Keratinocyte (primary cell): ENCODE data around the gene PHOSPHO1. TPM values are rescaled to one million over a fixed set of nuclear protein-coding genes. Genes with fewer than 3 reads are reported as not detected.
A peak's percentile ranks its signal among the peaks of the same experiment; 100 is the strongest.
"Not testable (repeated sequence)": the region's sequence is repeated elsewhere in the genome, so short reads cannot be mapped to it uniquely, and the experiment has no call there.

ENCODE experiments used
- DNase-seq: peaks from one replicate; pipeline ENCODE4 v3.0.0-alpha.2; 2011; ENCODE audit warnings: low read depth, missing footprints, low spot score
- FAIRE-seq: peaks from 2 replicates; lab custom pipeline; 2011; peaks lifted over from hg19 to GRCh38; lab: Jason Lieb, UNC
- H2AFZ ChIP-seq: 2 replicates; pipeline ENCODE4 v1.6.0; 2012; ENCODE audit warnings: low read length, control low read depth, inconsistent platforms; ENCODE audit not compliant: control insufficient read depth
- H3K27ac ChIP-seq: 2 replicates; pipeline ENCODE4 v1.5.1; 2011; ENCODE audit warnings: low read length; ENCODE audit not compliant: control insufficient read depth, insufficient read depth
- H3K27me3 ChIP-seq: 3 replicates; pipeline ENCODE4 v1.6.0; 2011; ENCODE audit warnings: low read length; ENCODE audit not compliant: control insufficient read depth, insufficient read depth; ENCODE audit errors: extremely low read depth
- H3K36me3 ChIP-seq, 2 experiments: 2 replicates in 1 of 2; 3 replicates in 1 of 2; pipeline ENCODE4 v1.5.1; 2011; ENCODE audit warnings: low read length in 2 of 2, mild to moderate bottlenecking in 1 of 2; ENCODE audit not compliant: control insufficient read depth in 2 of 2, insufficient read depth in 2 of 2; ENCODE audit errors: extremely low read depth in 1 of 2
- H3K4me1 ChIP-seq: 3 replicates; pipeline ENCODE4 v1.5.1; 2011; ENCODE audit warnings: low read length; ENCODE audit not compliant: control insufficient read depth, insufficient read depth; ENCODE audit errors: extremely low read depth
- H3K4me2 ChIP-seq: 3 replicates; pipeline ENCODE4 v1.6.0; 2011; ENCODE audit warnings: low read depth, low read length; ENCODE audit not compliant: control insufficient read depth, insufficient read depth; ENCODE audit errors: extremely low read depth
- H3K4me3 ChIP-seq, 3 experiments: fragments of 200-600 bp in 1 of 3; sonication (generic) in 1 of 3; 2 replicates in 2 of 3; 3 replicates in 1 of 3; pipeline ENCODE4 v1.5.1; 2011 to 2016; ENCODE audit warnings: low read length in 3 of 3, mild to moderate bottlenecking in 3 of 3, control low read depth in 2 of 3, inconsistent platforms in 1 of 3, low read depth in 1 of 3, mixed read lengths in 1 of 3, mixed run types in 1 of 3, moderate library complexity in 1 of 3; ENCODE audit not compliant: control insufficient read depth in 2 of 3, insufficient read depth in 2 of 3; ENCODE audit errors: extremely low read depth in 1 of 3
- H3K79me2 ChIP-seq: 2 replicates; pipeline ENCODE4 v1.6.0; 2012; ENCODE audit warnings: low read length; ENCODE audit not compliant: control insufficient read depth, insufficient read depth
- H3K9ac ChIP-seq: 3 replicates; pipeline ENCODE4 v1.6.0; 2011; ENCODE audit warnings: low read length; ENCODE audit not compliant: control insufficient read depth, insufficient read depth; ENCODE audit errors: extremely low read depth
- H3K9me1 ChIP-seq: 3 replicates; pipeline ENCODE4 v1.6.0; 2011; ENCODE audit warnings: low read length; ENCODE audit not compliant: control insufficient read depth, insufficient read depth; ENCODE audit errors: extremely low read depth
- H3K9me3 ChIP-seq: 2 replicates; pipeline ENCODE4 v1.5.1; 2012; ENCODE audit warnings: low read depth, low read length; ENCODE audit not compliant: control insufficient read depth
- H4K20me1 ChIP-seq: 3 replicates; pipeline ENCODE4 v1.6.0; 2011; ENCODE audit warnings: low read length; ENCODE audit not compliant: control insufficient read depth, insufficient read depth; ENCODE audit errors: extremely low read depth
- CTCF ChIP-seq, 3 experiments: IDR thresholded peaks in 1 of 3; conservative IDR thresholded peaks in 1 of 3; optimal IDR thresholded peaks in 1 of 3; 2 replicates in 2 of 3; 3 replicates in 1 of 3; pipeline versions ENCODE3 to v1.5.1; 2011; ENCODE audit warnings: low read length in 3 of 3, mild to moderate bottlenecking in 3 of 3, moderate library complexity in 2 of 3, control low read depth in 1 of 3, inconsistent platforms in 1 of 3; ENCODE audit not compliant: insufficient read depth in 2 of 3; ENCODE audit errors: extremely low read depth in 1 of 3
- EZH2 ChIP-seq: IDR thresholded peaks from one replicate; pipeline ENCODE4 v1.6.1; 2012; ENCODE audit warnings: inconsistent platforms, mild to moderate bottlenecking, low read length, moderate library complexity
- dilution Hi-C: fragments of 300-500 bp; cut with MboI; formaldehyde crosslinking; loops from one replicate; pipeline ENCODE4 v1.7.0; 2020; ENCODE audit warnings: low sequenced_read_pairs; ENCODE audit not compliant: extremely low pct_ligation_motif_present
- polyA plus RNA-seq, 5 experiments: library from polyadenylated mRNA; depleted of rRNA in 3 of 5; stranded (reverse) in 3 of 5; stranded (forward) in 1 of 5; unstranded in 1 of 5; fragments of >200 nt; gene quantifications; 1 replicate in 1 of 5; 2 replicates in 3 of 5; 3 replicates in 1 of 5; pipeline versions ENCODE4 v1.2.1 to v1.2.3, GENCODE V29; 2011 to 2012; ENCODE audit warnings: missing spikeins in 2 of 5, low read depth in 1 of 5, low replicate concordance in 1 of 5

The PHOSPHO1 gene
- polyA plus RNA-seq, 1 donor (not counting 4 experiments of a cell fraction or from before 2014, with no cell fraction given): 0.04 TPM

- Histone ChIP-seq H3K4me1 (peaks cover 13% of the 10 kb centered on the region), H3K27me3 (no peaks in the 10 kb centered on the region), H4K20me1 (no peaks in the 10 kb centered on the region), H3K27ac (no peak overlapping the region), H3K36me3 (no peaks in the 10 kb centered on the region), H3K9ac (no peak overlapping the region), H3K79me2 (no peaks in the 10 kb centered on the region), H3K4me3 (no peak overlapping the region), H3K9me3 (no peaks in the 10 kb centered on the region), H3K9me1 (no peaks in the 10 kb centered on the region), H2AFZ (no peak overlapping the region), H3K4me2 (peak overlapping the region; percentile 74)
- DNase-seq (no peak), FAIRE-seq (no peak)
- TF ChIP-seq CTCF (optimal IDR thresholded peaks at IDR 0.05 in 1 of 3, IDR thresholded peaks at IDR 0.05 in 1 of 3, conservative IDR thresholded peaks at IDR 0.05 in 1 of 3; ENCODE audit: extremely low read depth in 1 of 3, insufficient read depth in 2 of 3, low read length in 3 of 3) (no peak), EZH2 (no peak)
- dilution Hi-C loops: no loop called here
Measured at GRCh38 chr17:49190932-49191331, 39.7 kb downstream of the PHOSPHO1 start.

DNA sequence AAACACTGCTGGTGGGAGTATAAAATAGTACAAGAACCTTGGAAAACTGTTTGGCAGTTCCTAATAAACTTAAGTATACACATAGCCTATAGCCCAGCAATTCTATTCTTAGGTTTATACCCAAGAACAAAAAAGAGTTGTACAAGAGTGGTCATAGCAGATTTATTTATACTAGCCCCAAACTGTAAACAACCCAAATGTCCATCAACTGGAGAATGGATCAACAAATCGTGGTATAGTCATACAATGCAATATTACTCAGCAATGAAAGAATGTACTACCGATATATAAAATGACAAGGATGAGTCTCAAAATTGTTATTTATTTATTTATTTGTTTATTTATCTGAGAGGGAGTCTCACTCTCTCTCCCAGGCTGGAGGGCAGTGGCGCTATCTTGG is 43.3 kb downstream of the PHOSPHO1 start:
- Histone ChIP-seq H3K9me3 (peaks cover 2% of the 10 kb centered on the region), H2AFZ (no peak overlapping the region), H3K27me3 (no peaks in the 10 kb centered on the region), H3K36me3 (no peaks in the 10 kb centered on the region), H3K4me1 (peaks cover 5% of the 10 kb centered on the region), H3K9me1 (no peaks in the 10 kb centered on the region), H3K79me2 (no peaks in the 10 kb centered on the region), H3K27ac (no peak overlapping the region), H3K4me3 (no peak overlapping the region), H3K4me2 (no peak overlapping the region), H3K9ac (no peak overlapping the region), H4K20me1 (no peaks in the 10 kb centered on the region)
- FAIRE-seq: no peak
- TF ChIP-seq EZH2 (no peak), CTCF (optimal IDR thresholded peaks at IDR 0.05 in 1 of 3, IDR thresholded peaks at IDR 0.05 in 1 of 3, conservative IDR thresholded peaks at IDR 0.05 in 1 of 3; ENCODE audit: extremely low read depth in 1 of 3, insufficient read depth in 2 of 3, low read length in 3 of 3) (no peak)
- no peak for DNase-seq
- dilution Hi-C loops: no loop called here

DNA sequence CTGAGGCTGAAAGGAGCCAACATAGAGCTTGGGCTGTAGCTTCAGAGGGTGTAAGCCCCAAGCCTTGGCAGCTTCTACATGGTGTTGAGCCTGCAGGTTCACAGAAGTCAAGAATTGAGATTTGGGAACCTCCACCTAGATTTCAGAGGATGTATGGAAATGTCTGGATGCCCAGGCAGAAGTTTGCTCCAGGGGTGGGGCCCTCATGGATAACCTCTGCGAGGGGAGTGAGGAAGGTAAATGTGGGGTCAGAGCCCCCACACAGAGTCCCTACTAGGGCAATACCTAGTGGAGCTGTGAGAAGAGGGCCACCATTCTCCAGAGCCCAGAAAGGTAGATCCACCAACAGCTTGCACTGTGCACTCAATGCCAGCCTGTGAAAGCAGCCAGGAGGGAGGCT is 45.2 kb downstream of the PHOSPHO1 start:
- H3K27ac ChIP-seq, H3K9me1 ChIP-seq, H4K20me1 ChIP-seq, H3K4me2 ChIP-seq, H3K36me3 ChIP-seq, DNase-seq, H3K9me3 ChIP-seq, FAIRE-seq, H3K79me2 ChIP-seq, H3K4me1 ChIP-seq, H3K4me3 ChIP-seq, H3K9ac ChIP-seq, dilution Hi-C loops, H2AFZ ChIP-seq, H3K27me3 ChIP-seq: not testable (repeated sequence)

- H3K4me2 ChIP-seq, H3K27me3 ChIP-seq, H3K4me1 ChIP-seq, H3K36me3 ChIP-seq, H3K9ac ChIP-seq, DNase-seq, H2AFZ ChIP-seq, H4K20me1 ChIP-seq, H3K27ac ChIP-seq, H3K9me1 ChIP-seq, H3K4me3 ChIP-seq, FAIRE-seq, dilution Hi-C loops, H3K9me3 ChIP-seq, H3K79me2 ChIP-seq: not testable (repeated sequence)
Measured at GRCh38 chr17:49184522-49184921, 46.1 kb downstream of the PHOSPHO1 start.
